GM12872 (cell line): Measurements from ENCODE around the gene PRPF40B.

Source experiments
- TF ChIP-seq, protein P1 (sequence below): IDR thresholded peaks from 3 replicates; pipeline ENCODE4 v1.5.1; 2011; ENCODE audit warnings: low read depth, mild to moderate bottlenecking, low read length, moderate library complexity; ENCODE audit not compliant: insufficient read depth

PRPF40B gene

DNA sequence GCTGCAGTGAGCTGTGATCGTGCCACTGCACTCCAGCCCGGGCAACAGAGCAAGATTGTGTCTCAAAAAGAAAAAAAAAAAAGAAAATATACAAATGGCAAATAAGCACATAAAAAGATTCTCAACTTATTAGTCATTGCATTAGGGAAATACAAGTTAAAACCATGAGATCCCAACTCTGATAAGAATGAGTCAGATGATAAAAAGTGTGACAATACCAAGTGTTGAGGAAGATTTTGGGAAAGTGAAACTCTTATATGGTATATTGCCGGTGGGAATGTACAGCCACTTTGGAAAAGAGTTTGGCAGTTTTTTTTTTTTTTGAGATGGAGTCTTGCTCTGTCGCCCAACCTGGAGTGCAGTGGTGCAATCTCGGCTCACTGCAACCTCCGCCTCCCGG lies 7.6 kb upstream of the PRPF40B start:
- TF ChIP-seq, protein P1, sequence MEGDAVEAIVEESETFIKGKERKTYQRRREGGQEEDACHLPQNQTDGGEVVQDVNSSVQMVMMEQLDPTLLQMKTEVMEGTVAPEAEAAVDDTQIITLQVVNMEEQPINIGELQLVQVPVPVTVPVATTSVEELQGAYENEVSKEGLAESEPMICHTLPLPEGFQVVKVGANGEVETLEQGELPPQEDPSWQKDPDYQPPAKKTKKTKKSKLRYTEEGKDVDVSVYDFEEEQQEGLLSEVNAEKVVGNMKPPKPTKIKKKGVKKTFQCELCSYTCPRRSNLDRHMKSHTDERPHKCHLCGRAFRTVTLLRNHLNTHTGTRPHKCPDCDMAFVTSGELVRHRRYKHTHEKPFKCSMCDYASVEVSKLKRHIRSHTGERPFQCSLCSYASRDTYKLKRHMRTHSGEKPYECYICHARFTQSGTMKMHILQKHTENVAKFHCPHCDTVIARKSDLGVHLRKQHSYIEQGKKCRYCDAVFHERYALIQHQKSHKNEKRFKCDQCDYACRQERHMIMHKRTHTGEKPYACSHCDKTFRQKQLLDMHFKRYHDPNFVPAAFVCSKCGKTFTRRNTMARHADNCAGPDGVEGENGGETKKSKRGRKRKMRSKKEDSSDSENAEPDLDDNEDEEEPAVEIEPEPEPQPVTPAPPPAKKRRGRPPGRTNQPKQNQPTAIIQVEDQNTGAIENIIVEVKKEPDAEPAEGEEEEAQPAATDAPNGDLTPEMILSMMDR = no peak

- TF ChIP-seq, protein P1 = no peak
Measured at GRCh38 chr12:49616533-49617219, 6.7 kb upstream of the PRPF40B start.

DNA sequence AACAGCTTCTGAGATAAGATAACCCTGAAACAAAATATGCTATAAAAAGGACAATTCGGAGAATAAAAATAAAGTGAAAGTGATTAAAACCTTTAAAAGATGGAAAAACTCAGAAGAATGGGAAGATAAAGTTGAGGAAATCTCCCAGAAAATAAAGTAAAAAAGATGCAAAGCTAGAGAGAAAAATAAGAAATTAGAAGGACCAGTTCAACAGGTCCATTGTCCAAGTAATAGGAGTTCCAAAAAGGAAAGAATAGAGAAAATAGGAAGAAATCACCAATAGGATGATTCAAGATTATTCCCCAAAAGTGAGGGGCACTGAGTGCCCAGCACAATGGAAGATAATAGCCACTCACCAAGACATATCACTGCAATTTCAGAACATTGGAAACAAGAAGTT lies 4.8 kb upstream of the PRPF40B start:
- TF ChIP-seq, protein P1 = no peak

DNA sequence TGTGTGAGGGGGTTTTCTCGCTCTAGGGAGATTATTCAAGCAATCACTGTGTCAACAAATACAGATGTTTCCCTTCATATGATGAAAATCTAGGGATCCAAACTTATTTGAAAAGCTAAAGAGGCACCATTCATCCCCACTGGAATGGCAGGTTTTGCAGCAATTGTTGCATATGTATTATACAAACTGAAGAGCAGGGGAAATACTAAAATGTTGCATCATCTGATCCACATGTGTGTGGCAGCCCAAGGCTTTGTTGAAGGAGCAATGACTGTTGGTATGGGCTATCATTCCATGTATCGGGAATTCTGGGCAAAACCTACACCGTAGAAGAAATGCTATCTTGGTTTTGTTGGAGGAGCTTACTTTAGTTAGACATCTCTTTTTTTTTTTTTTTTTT lies 4.1 kb upstream of the PRPF40B start:
- TF ChIP-seq, protein P1 = no peak

DNA sequence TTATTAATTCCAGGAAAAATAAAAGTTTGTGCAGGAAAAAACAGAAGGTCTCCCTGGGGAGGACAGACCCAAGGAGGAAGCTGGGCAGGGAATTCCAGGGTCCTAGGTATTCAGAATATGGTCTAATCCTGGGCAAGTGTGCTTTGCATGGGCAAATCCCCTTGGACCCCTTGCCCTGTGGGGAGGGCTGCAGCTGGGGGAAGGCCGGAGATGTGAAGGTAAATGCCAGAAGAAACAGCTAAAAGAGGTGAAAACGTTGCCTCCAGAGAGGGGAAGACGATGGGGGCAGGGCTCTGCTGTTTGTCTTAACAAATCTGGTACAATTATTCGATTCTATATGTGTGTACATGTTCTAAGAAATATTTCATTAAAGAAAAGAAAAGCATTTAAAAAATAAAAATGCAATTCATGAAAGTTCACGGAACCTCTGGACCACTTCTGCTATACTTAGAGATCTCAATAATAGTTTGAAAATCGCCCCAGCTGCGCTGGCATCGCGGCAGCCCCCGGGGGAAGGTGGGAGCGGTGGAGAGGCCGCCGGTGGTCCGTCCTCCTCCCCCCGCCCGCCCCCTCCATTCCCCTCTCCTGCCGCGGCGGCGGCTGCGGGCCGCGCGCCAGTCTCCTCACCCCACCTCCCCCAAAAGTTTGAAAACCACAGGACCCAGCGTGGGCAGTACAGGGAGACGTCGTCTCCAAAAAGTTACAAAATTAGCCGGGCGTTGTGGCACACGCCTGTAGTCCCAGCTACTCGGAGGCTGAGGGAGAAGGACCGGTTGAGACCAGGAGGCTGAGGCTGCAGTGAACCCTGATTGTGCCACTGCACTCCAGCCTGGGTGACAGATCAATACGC lies 1.5 kb upstream of the PRPF40B start:
- TF ChIP-seq, protein P1 = no peak

DNA sequence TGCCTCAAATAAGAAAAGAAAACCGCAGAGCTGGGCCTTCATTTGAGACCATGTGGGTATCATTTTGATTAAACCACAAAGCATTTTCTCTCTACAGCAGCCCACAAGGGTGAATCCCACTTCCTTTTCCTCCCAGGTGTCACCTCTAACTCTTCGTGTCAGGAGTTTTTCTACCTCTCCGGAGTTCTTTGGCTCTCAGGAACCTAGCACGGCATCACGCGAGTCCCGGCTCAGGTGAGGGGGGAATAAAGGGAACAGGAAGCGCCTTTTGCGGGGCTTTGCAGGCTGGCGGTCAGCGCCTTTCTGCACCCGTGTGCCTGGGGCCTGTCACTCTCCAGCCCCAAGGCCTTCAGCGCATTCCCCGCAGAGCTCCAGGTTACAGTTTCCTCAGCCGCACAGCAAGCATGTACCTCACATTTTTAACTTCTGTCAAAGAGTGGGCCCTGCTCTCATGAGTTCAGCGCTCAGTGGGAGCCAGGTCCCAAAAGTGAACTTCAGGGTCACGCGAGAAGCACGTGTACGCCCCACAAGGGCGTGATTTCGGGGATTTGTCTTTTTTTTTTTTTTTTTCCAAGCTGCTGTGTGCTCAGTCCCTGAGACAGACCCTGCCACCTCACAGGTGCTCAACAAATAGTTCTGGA lies 740 bp upstream of the PRPF40B start:
- TF ChIP-seq, protein P1 = no peak

DNA sequence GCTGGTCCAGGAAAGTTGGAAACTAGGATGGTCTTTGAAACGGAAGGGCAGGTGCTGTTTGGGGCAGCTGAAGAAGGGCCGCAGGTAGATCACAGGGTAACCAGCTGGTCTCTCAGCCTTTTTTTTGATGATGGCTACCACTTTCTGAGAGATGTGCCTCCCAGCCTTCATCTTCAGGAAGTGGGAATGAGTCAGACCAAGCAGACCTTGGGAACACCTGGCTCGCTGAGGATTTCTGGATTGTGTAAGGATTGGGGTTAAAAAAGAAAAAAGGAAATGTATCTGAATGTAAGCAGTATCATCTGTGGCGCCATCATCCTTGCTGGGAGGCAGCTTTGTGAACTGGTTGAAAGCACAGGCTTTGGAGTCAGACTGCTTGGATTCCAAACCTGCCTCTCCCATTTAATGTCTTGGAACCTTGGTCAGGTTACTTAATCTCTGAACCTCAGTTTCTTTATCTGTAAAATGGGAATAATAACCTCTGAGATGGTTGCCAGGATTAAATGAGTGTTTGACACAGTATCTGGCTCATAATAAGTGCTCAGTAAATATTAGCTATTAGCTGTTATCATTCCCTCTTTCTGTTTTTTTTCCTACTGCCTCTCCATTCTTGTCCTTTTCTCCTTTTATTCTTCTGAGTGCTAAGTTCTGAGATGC lies 1.7 kb downstream of the PRPF40B start:
- TF ChIP-seq, protein P1 = no peak
